WI38 (cell line): ENCODE measurements around the gene CACNA1B.

ENCODE experiments used
- H3K4me3 ChIP-seq: 2 replicates; pipeline ENCODE4 v1.5.1; 2011; ENCODE audit warnings: low read depth, mild to moderate bottlenecking, control low read depth, low read length
- CTCF ChIP-seq: IDR thresholded peaks from 2 replicates; pipeline ENCODE4 v1.5.1; 2012; ENCODE audit warnings: low read depth, mild to moderate bottlenecking, control low read depth, low read length

CACNA1B gene

GRCh38 chr9:138067613-138068367, 190.2 kb downstream of the CACNA1B start:
- no peak for TF ChIP-seq CTCF
- H3K4me3 ChIP-seq = no peak overlapping the region

- TF ChIP-seq CTCF = no peak
- H3K4me3 ChIP-seq = no peak overlapping the region
These were observed 191.0 kb downstream of the CACNA1B start for GRCh38 chr9:138068601-138069035.

- no peak overlapping the region for H3K4me3 ChIP-seq
- no peak for TF ChIP-seq CTCF
These were observed 192.3 kb downstream of the CACNA1B start for GRCh38 chr9:138069731-138070456.

- no peak overlapping the region for H3K4me3 ChIP-seq
- TF ChIP-seq CTCF = no peak
These were observed 193.2 kb downstream of the CACNA1B start for GRCh38 chr9:138070815-138071214.

GRCh38 chr9:138071292-138071691, 193.7 kb downstream of the CACNA1B start:
- TF ChIP-seq CTCF = no peak
- H3K4me3 ChIP-seq = no peak overlapping the region

- no peak for TF ChIP-seq CTCF
- no peak overlapping the region for H3K4me3 ChIP-seq
These were observed 194.1 kb downstream of the CACNA1B start for GRCh38 chr9:138071731-138072130.
